HG02885 (cell line): ENCODE results near the gene ARFGEF2.
"Not testable (repeated sequence)": the region's sequence is repeated elsewhere in the genome, so short reads cannot be mapped to it uniquely, and the experiment has no call there.

Experiments used
- ATAC-seq: cut with Tn5 transposase; IDR thresholded peaks from one replicate; pipeline ENCODE4 v1.9.1; 2021; ENCODE audit warnings: mild to moderate bottlenecking; ENCODE audit not compliant: unreplicated experiment, poor library complexity

ARFGEF2 gene

GRCh38 chr20:48926267-48926666 is 4.8 kb downstream of the ARFGEF2 start:
- no peak for ATAC-seq

- no peak for ATAC-seq
These were observed 5.3 kb downstream of the ARFGEF2 start for GRCh38 chr20:48926821-48927220.

- ATAC-seq = no peak
These were observed 7.6 kb downstream of the ARFGEF2 start for GRCh38 chr20:48928832-48929725.

GRCh38 chr20:48930035-48930434 is 8.5 kb downstream of the ARFGEF2 start:
- no peak for ATAC-seq

GRCh38 chr20:48930878-48931277 is 9.4 kb downstream of the ARFGEF2 start:
- no peak for ATAC-seq

- no peak for ATAC-seq
These were observed 10.2 kb downstream of the ARFGEF2 start for GRCh38 chr20:48931527-48932374.

GRCh38 chr20:48932375-48932941 is 10.9 kb downstream of the ARFGEF2 start:
- no peak for ATAC-seq

- no peak for ATAC-seq
These were observed 11.7 kb downstream of the ARFGEF2 start for GRCh38 chr20:48933017-48933766.

- not testable (repeated sequence) for ATAC-seq
These were observed 12.9 kb downstream of the ARFGEF2 start for GRCh38 chr20:48934273-48934877.

GRCh38 chr20:48934966-48935365 is 13.5 kb downstream of the ARFGEF2 start:
- ATAC-seq = not testable (repeated sequence)

- ATAC-seq = not testable (repeated sequence)
These were observed 14.7 kb downstream of the ARFGEF2 start for GRCh38 chr20:48936178-48936577.

GRCh38 chr20:48937674-48938073 is 16.2 kb downstream of the ARFGEF2 start:
- no peak for ATAC-seq

GRCh38 chr20:48938670-48939069 is 17.2 kb downstream of the ARFGEF2 start:
- no peak for ATAC-seq

- ATAC-seq = no peak
These were observed 18.7 kb downstream of the ARFGEF2 start for GRCh38 chr20:48940170-48940569.

GRCh38 chr20:48941467-48941866 is 20.0 kb downstream of the ARFGEF2 start:
- no peak for ATAC-seq

- no peak for ATAC-seq
These were observed 21.2 kb downstream of the ARFGEF2 start for GRCh38 chr20:48942730-48943129.

- ATAC-seq = no peak
These were observed 23.3 kb downstream of the ARFGEF2 start for GRCh38 chr20:48944663-48945297.

- no peak for ATAC-seq
These were observed 24.5 kb downstream of the ARFGEF2 start for GRCh38 chr20:48945840-48946514.

GRCh38 chr20:48948612-48949011 is 27.1 kb downstream of the ARFGEF2 start:
- ATAC-seq = no peak
